Thymus (tissue), 11 donors: ENCODE measurements around the gene HOXC11. TPM values are rescaled to one million over a fixed set of nuclear protein-coding genes. Genes with fewer than 3 reads are reported as not detected.
A peak's percentile ranks its signal among the peaks of the same experiment; 100 is the strongest.

Experiments
- DNase-seq, 9 donors: peaks; one replicate each; pipeline ENCODE4 v3.0.0-alpha.2; 2013; ENCODE audit warnings: low spot score in 9 of 9, low read depth in 6 of 9, missing footprints in 1 of 9
- H3K27ac ChIP-seq, 2 donors: one replicate each; pipeline ENCODE4 v1.5.1; 2013; ENCODE audit warnings: control low read depth in 1 of 2, low read depth in 1 of 2, low read length in 1 of 2, mild to moderate bottlenecking in 1 of 2, moderate library complexity in 1 of 2
- H3K27me3 ChIP-seq, 2 donors: one replicate each; pipeline ENCODE4 v1.5.1; 2013; ENCODE audit warnings: low read length in 1 of 2; ENCODE audit not compliant: control insufficient read depth in 2 of 2, insufficient read depth in 1 of 2
- H3K36me3 ChIP-seq, 2 donors: one replicate each; pipeline ENCODE4 v1.5.1; 2013; ENCODE audit warnings: low read length in 1 of 2, mild to moderate bottlenecking in 1 of 2, moderate library complexity in 1 of 2; ENCODE audit not compliant: control insufficient read depth in 2 of 2, insufficient read depth in 2 of 2
- H3K4me1 ChIP-seq, 2 donors: one replicate each; pipeline ENCODE4 v1.5.1; 2013; ENCODE audit warnings: low read length in 2 of 2; ENCODE audit not compliant: control insufficient read depth in 2 of 2, insufficient read depth in 2 of 2
- H3K4me3 ChIP-seq, 2 donors: one replicate each; pipeline ENCODE4 v1.5.1; 2013; ENCODE audit warnings: low read length in 2 of 2, control low read depth in 1 of 2, mild to moderate bottlenecking in 1 of 2
- H3K9me3 ChIP-seq, 2 donors: one replicate each; pipeline ENCODE4 v1.5.1; 2013; ENCODE audit warnings: low read length in 1 of 2, mild to moderate bottlenecking in 1 of 2; ENCODE audit not compliant: control insufficient read depth in 2 of 2, insufficient read depth in 1 of 2
- WGBS: extraction: QIAGEN DNeasy Blood & Tissue Kit; methylation state at CpG from one replicate; pipeline ENCODE4 v1.1.7; 2013; 5-methylcytosine and 5-hydroxymethylcytosine counted together
- polyA plus RNA-seq: library from polyadenylated mRNA; stranded (reverse); fragments of 200-250 nt; gene quantifications from one replicate; pipeline ENCODE4 v1.2.3, GENCODE V29; 2013
- total RNA-seq: library from RNA; stranded (reverse); fragments of 120-200 nt; gene quantifications from one replicate; pipeline ENCODE4 v1.2.4, GENCODE V29; 2013
- donor health status: healthy.

Gene HOXC11
- total and polyA plus RNA-seq, 2 donors, result 0.21 TPM; not detected in 1

- no peak for DNase-seq
- 34% methylated on average over 4 of the region's 4 CpGs for WGBS
- Histone ChIP-seq H3K4me1 (no peaks in the 10 kb centered on the region), H3K36me3 (no peaks in the 10 kb centered on the region), H3K27ac (no peak overlapping the region), H3K27me3 (peaks cover 94 to 100% of the 10 kb centered on the region in 2 donors), H3K4me3 (no peak overlapping the region), H3K9me3 (peaks cover 1 to 10% of the 10 kb centered on the region in 2 donors)
Observed at GRCh38 chr12:53932915-53933314, 40.0 kb upstream of the HOXC11 start.

GRCh38 chr12:53935383-53936341 is 37.3 kb upstream of the HOXC11 start:
- DNase-seq, result no peak
- H3K9me3 ChIP-seq, result peaks cover 5 to 13% of the 10 kb centered on the region in 2 donors
- H3K36me3 ChIP-seq, result no peaks in the 10 kb centered on the region
- 7% methylated on average over 49 of the region's 49 CpGs for WGBS
- H3K27ac ChIP-seq, result no peak overlapping the region
- H3K27me3 ChIP-seq, result peaks cover 91 to 100% of the 10 kb centered on the region in 2 donors
- no peaks in the 10 kb centered on the region for H3K4me1 ChIP-seq
- H3K4me3 ChIP-seq, result no peak overlapping the region

- WGBS, result 21% methylated on average over 12 of the region's 12 CpGs
- H3K27me3 ChIP-seq, result peaks cover 80 to 100% of the 10 kb centered on the region in 2 donors
- DNase-seq, result no peak
Observed at GRCh38 chr12:53937099-53937498, 35.8 kb upstream of the HOXC11 start.

GRCh38 chr12:53937596-53938325 is 35.2 kb upstream of the HOXC11 start:
- WGBS, result 26% methylated on average over 23 of the region's 23 CpGs
- peaks cover 80 to 100% of the 10 kb centered on the region in 2 donors for H3K27me3 ChIP-seq
- H3K36me3 ChIP-seq, result no peaks in the 10 kb centered on the region
- no peaks in the 10 kb centered on the region for H3K4me1 ChIP-seq
- peaks cover 5 to 13% of the 10 kb centered on the region in 2 donors for H3K9me3 ChIP-seq
- no peak overlapping the region for H3K27ac ChIP-seq
- DNase-seq, result no peak
- H3K4me3 ChIP-seq, result no peak overlapping the region

More at GRCh38 chr12:53937099-53937498, 35.8 kb upstream of the HOXC11 start:
- H3K27ac ChIP-seq, result no peak overlapping the region
- no peaks in the 10 kb centered on the region for H3K36me3 ChIP-seq
- H3K4me1 ChIP-seq, result no peaks in the 10 kb centered on the region
- H3K9me3 ChIP-seq, result peaks cover 5 to 13% of the 10 kb centered on the region in 2 donors
- no peak overlapping the region for H3K4me3 ChIP-seq

GRCh38 chr12:53938326-53939140 is 34.4 kb upstream of the HOXC11 start, which contains the start of gene HOXC13:
Gene HOXC13, plus strand, starts transcription at chr12:53938831. Its CDS starts 76 bp downstream, at chr12:53938907.
- Histone ChIP-seq H3K4me3 (no peak within 1 kb of the TSS), H3K4me1 (no peaks in the 10 kb centered on the region), H3K27ac (no peak within 1 kb of the TSS), H3K36me3 (no peaks in the 10 kb centered on the region), H3K27me3 (peaks cover 79 to 100% of the 10 kb centered on the region in 2 donors), H3K9me3 (peaks cover 5 to 13% of the 10 kb centered on the region in 2 donors)
- 11% methylated on average over 56 of the region's 56 CpGs for WGBS
- DNase-seq, result peak in 5 of 9 donors; percentile 5 to 43 (median 10)

GRCh38 chr12:53939141-53940108 is 33.5 kb upstream of the HOXC11 start:
- Histone ChIP-seq H3K27ac (no peak overlapping the region), H3K4me1 (no peaks in the 10 kb centered on the region), H3K27me3 (peaks cover 80 to 100% of the 10 kb centered on the region in 2 donors), H3K36me3 (no peaks in the 10 kb centered on the region), H3K4me3 (no peak overlapping the region), H3K9me3 (peaks cover 5 to 13% of the 10 kb centered on the region in 2 donors)
- no peak for DNase-seq
- WGBS, result 11% methylated on average over 91 of the region's 91 CpGs

GRCh38 chr12:53940443-53941014 is 32.4 kb upstream of the HOXC11 start:
- no peak for DNase-seq
- Histone ChIP-seq H3K4me3 (no peak overlapping the region), H3K36me3 (no peaks in the 10 kb centered on the region), H3K27ac (no peak overlapping the region), H3K4me1 (no peaks in the 10 kb centered on the region), H3K27me3 (peaks cover 80 to 100% of the 10 kb centered on the region in 2 donors), H3K9me3 (peaks cover 6 to 12% of the 10 kb centered on the region in 2 donors)
- 13% methylated on average over 9 of the region's 9 CpGs for WGBS
